IMR-90 (cell line): ENCODE measurements around the gene TCF12. TPM values are rescaled to one million over a fixed set of nuclear protein-coding genes. Genes with fewer than 3 reads are reported as not detected.

Source experiments
- ATAC-seq: fragments of 200-7000 bp; cut with Tn5 transposase; 2 replicates; pipeline ENCODE4 v1.9.1; 2020; ENCODE audit warnings: low read depth, mild to moderate bottlenecking, moderate library complexity
- BruUV-seq: library from RNA; stranded (reverse); fragments of 400-500 nt; replicated peaks from 2 replicates; lab custom pipeline; 2021; lab: Mats Ljungman, UMichigan
- CTCF ChIA-PET: fragments of 300-600 bp; formaldehyde crosslinking; extraction: SDS; loops from one replicate; lab custom pipeline; 2021; ENCODE audit warnings: antibody characterized with exemption; lab: Yijun Ruan, JAX
- POLR2A ChIA-PET: fragments of 300-600 bp; sonication (Branson Sonifier 250); formaldehyde crosslinking; loops from one replicate; lab custom pipeline; 2022; ENCODE audit warnings: antibody characterized with exemption; ENCODE audit not compliant: unreplicated experiment; lab: Charles Lee
- DNase-seq: peaks from one replicate; pipeline ENCODE4 v3.0.0; 2013
- H2AFZ ChIP-seq: replicated peaks from 2 replicates; pipeline ENCODE3; 2013; ENCODE audit warnings: low read length, mild to moderate bottlenecking; ENCODE audit not compliant: poor library complexity
- H2AK5ac ChIP-seq: 2 replicates; pipeline ENCODE4 v1.6.1; 2013; ENCODE audit warnings: low read depth, low read length, inconsistent platforms
- H2AK9ac ChIP-seq: replicated peaks from 2 replicates; pipeline ENCODE3; 2013; ENCODE audit warnings: mild to moderate bottlenecking, low read depth, low read length, moderate library complexity; ENCODE audit not compliant: poor library complexity
- H2BK120ac ChIP-seq: 2 replicates; pipeline ENCODE4 v1.6.1; 2013; ENCODE audit warnings: low read depth, low read length, inconsistent platforms
- H2BK15ac ChIP-seq: 3 replicates; pipeline ENCODE4 v1.6.1; 2013; ENCODE audit warnings: low read depth, low read length, inconsistent platforms
- H2BK20ac ChIP-seq: 2 replicates; pipeline ENCODE4 v1.6.1; 2013; ENCODE audit warnings: low read depth, mild to moderate bottlenecking, inconsistent platforms, low read length, moderate library complexity
- H2BK5ac ChIP-seq: 2 replicates; pipeline ENCODE4 v1.6.1; 2013; ENCODE audit warnings: mild to moderate bottlenecking, low read depth, low read length, inconsistent platforms; ENCODE audit not compliant: poor library complexity, severe bottlenecking
- H3K14ac ChIP-seq: replicated peaks from 2 replicates; pipeline ENCODE4 v1.6.1; 2013; ENCODE audit warnings: low read depth, low read length, inconsistent platforms
- H3K18ac ChIP-seq: 2 replicates; pipeline ENCODE4 v1.6.1; 2013; ENCODE audit warnings: low read depth, low read length, control low read depth
- H3K23ac ChIP-seq: 2 replicates; pipeline ENCODE4 v1.6.1; 2013; ENCODE audit warnings: low read depth, low read length, inconsistent platforms
- H3K27ac ChIP-seq: 2 replicates; pipeline ENCODE4 v1.5.1; 2013; ENCODE audit warnings: mild to moderate bottlenecking, control low read depth, low read length; ENCODE audit not compliant: insufficient read depth
- H3K27me3 ChIP-seq: 2 replicates; pipeline ENCODE4 v1.6.1; 2013; ENCODE audit warnings: low read length; ENCODE audit not compliant: control insufficient read depth, insufficient read depth
- H3K36me3 ChIP-seq: 2 replicates; pipeline ENCODE4 v1.6.1; 2013; ENCODE audit warnings: low read length, mixed read lengths; ENCODE audit not compliant: control insufficient read depth, insufficient read depth
- H3K4ac ChIP-seq: 2 replicates; pipeline ENCODE4 v1.6.1; 2013; ENCODE audit warnings: low read depth, low read length, inconsistent platforms
- H3K4me1 ChIP-seq: 2 replicates; pipeline ENCODE4 v1.6.1; 2013; ENCODE audit warnings: low read length, mixed read lengths; ENCODE audit not compliant: control insufficient read depth, insufficient read depth
- H3K4me2 ChIP-seq: 2 replicates; pipeline ENCODE4 v1.6.1; 2013; ENCODE audit warnings: low read depth, mild to moderate bottlenecking, control low read depth, low read length, moderate library complexity
- H3K4me3 ChIP-seq: 2 replicates; pipeline ENCODE4 v1.5.1; 2013; ENCODE audit warnings: low read depth, mild to moderate bottlenecking, control low read depth, low read length, moderate library complexity; ENCODE audit not compliant: insufficient read depth
- H3K56ac ChIP-seq: 2 replicates; pipeline ENCODE4 v1.6.1; 2013; ENCODE audit warnings: low read length, inconsistent platforms; ENCODE audit not compliant: insufficient read depth; ENCODE audit errors: extremely low read depth
- H3K79me1 ChIP-seq, 2 experiments: 2 replicates each; pipeline ENCODE4 v1.6.1; 2013; ENCODE audit warnings: low read length in 2 of 2, inconsistent platforms in 1 of 2, low read depth in 1 of 2
- H3K9ac ChIP-seq: 2 replicates; pipeline ENCODE4 v1.6.1; 2013; ENCODE audit warnings: low read depth, low read length, control low read depth
- H3K9me1 ChIP-seq: 2 replicates; pipeline ENCODE4 v1.6.1; 2013; ENCODE audit warnings: low read length, inconsistent platforms; ENCODE audit not compliant: insufficient read depth
- H3K9me3 ChIP-seq: 2 replicates; pipeline ENCODE4 v1.6.1; 2013; ENCODE audit warnings: low read length; ENCODE audit not compliant: control insufficient read depth, insufficient read depth
- H4K20me1 ChIP-seq: 2 replicates; pipeline ENCODE4 v1.6.1; 2013; ENCODE audit warnings: low read length, inconsistent platforms; ENCODE audit not compliant: insufficient read depth
- H4K5ac ChIP-seq: 2 replicates; pipeline ENCODE4 v1.6.1; 2013; ENCODE audit warnings: mild to moderate bottlenecking, low read depth, low read length, control low read depth
- H4K8ac ChIP-seq, 2 experiments: 2 replicates each; pipeline ENCODE4 v1.6.1; 2013; ENCODE audit warnings: low read depth in 2 of 2, low read length in 2 of 2, control low read depth in 1 of 2, inconsistent platforms in 1 of 2
- H4K91ac ChIP-seq: 2 replicates; pipeline ENCODE4 v1.6.1; 2013; ENCODE audit warnings: low read depth, low read length, inconsistent platforms; ENCODE audit not compliant: insufficient read depth
- MAZ ChIP-seq: IDR thresholded peaks from 2 replicates; pipeline ENCODE4 v1.6.1; 2012; ENCODE audit warnings: low read depth, mild to moderate bottlenecking, low read length, improper control_type of control experiment, moderate library complexity, borderline replicate concordance
- RAD21 ChIP-seq: IDR thresholded peaks from 2 replicates; pipeline ENCODE4 v1.6.1; 2012; ENCODE audit warnings: low read length, improper control_type of control experiment
- RFX5 ChIP-seq: IDR thresholded peaks from 2 replicates; pipeline ENCODE4 v1.8.0; 2012; ENCODE audit warnings: low read depth, mild to moderate bottlenecking, low read length, moderate library complexity
- SMC3 ChIP-seq: fragments of 150-350 bp; IDR thresholded peaks from 2 replicates; pipeline ENCODE4 v1.6.1; 2016; ENCODE audit warnings: low read depth, mild to moderate bottlenecking, antibody characterized with exemption, low read length, moderate library complexity
- WGBS, 2 experiments: methylation state at CpG; one replicate each; pipeline versions ENCODE4 v1.1.5 to v1.1.7; 2013; ENCODE audit warnings: missing lambda C conversion rate in 2 of 2; ENCODE audit not compliant: insufficient read length in 1 of 2; ENCODE audit errors: extremely low coverage in 2 of 2; 5-methylcytosine and 5-hydroxymethylcytosine counted together
- dilution Hi-C: fragments of 300-500 bp; cut with HindIII; formaldehyde crosslinking; loops from one replicate; pipeline ENCODE4 v1.14.3; 2018; ENCODE audit warnings: low sequenced_read_pairs; ENCODE audit not compliant: unreplicated experiment
- in situ Hi-C: fragments of 300-500 bp; cut with MboI; formaldehyde crosslinking; loops from 3 replicates; pipeline ENCODE4 v1.14.3; 2019; ENCODE audit warnings: low sequenced_read_pairs, inconsistent platforms, mixed read lengths
- intact Hi-C: fragments of 100-400 bp; cut with micrococcal nuclease; formaldehyde crosslinking; loops from 2 replicates; pipeline ENCODE4 v1.10.0; 2022
- polyA plus RNA-seq, 3 experiments: library from polyadenylated mRNA; depleted of rRNA; stranded (reverse); fragments of >200 nt; gene quantifications; 2 replicates each; pipeline ENCODE4 v1.2.3, GENCODE V29; 2012; ENCODE audit warnings: low replicate concordance in 1 of 3
- total RNA-seq: library from RNA; depleted of rRNA; stranded (reverse); fragments of >200 nt; gene quantifications from 2 replicates; pipeline ENCODE4 v1.2.3, GENCODE V29; 2012

TCF12 gene
- total and polyA plus RNA-seq, 2 of the 4 experiments (the other 2 are of a cell fraction) = 79.4 to 160 TPM

DNA sequence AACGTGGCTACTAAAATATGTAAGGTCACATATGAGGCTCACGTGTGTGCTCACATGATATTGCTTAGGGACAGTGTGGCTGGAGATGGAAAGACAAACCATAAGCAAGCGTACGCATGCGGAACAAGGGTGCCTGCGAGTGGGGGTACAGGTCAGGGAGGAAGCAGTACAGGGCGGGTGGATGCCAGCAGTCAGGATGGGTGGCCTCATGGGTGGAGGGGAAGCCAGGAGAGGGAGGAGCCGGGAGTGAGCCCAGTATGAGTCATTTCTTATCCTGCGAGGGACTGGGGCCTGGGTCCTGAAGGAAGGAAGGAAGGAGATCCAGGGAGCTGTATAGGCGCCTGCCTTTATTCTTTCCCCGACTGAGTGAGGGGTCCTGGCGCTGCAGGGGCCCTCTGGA, 415.8 kb downstream of the TCF12 start:
- Histone ChIP-seq H3K36me3 (no peaks in the 10 kb centered on the region), H3K9me1 (peaks cover 2% of the 10 kb centered on the region; the same call in 1 of the 2 replicates), H3K56ac (no peak overlapping the region), H3K79me1 (no peaks in the 10 kb centered on the region), H3K23ac (no peak overlapping the region), H2BK5ac (no peak overlapping the region), H2AFZ (peak overlapping the region; percentile 71), H4K91ac (no peak overlapping the region), H4K20me1 (no peaks in the 10 kb centered on the region), H2BK120ac (no peak overlapping the region), H3K27me3 (no peaks in the 10 kb centered on the region), H3K27ac (no peak overlapping the region), H3K4ac (0 out of 2 replicates have a peak overlapping the region, but pooled peaks have one; percentile 12), H4K5ac (no peak overlapping the region), H2AK9ac (peak overlapping the region; percentile 15), H3K4me3 (no peak overlapping the region), H2BK15ac (peak overlapping the region; percentile 50; the same call in 2 of the 3 replicates), H2AK5ac (peak overlapping the region; percentile 71; the same call in 1 of the 2 replicates), H2BK20ac (no peak overlapping the region), H3K4me2 (no peak overlapping the region), H3K14ac (no peak overlapping the region), H3K9ac (no peak overlapping the region), H3K4me1 (peaks cover 4% of the 10 kb centered on the region), H3K18ac (no peak overlapping the region), H4K8ac (0 out of 4 replicates have a peak overlapping the region, but pooled peaks of 1 of the 2 experiments have one; percentile 30), H3K9me3 (no peaks in the 10 kb centered on the region)
- ChIA-PET POLR2A (no interaction called here), CTCF (interaction anchor here (1.4 kb wide), 1 partner anchor 194 kb away, joined by 5 read pairs; no protein-coding TSS in a partner anchor)
- DNase-seq (peak; percentile 31), ATAC-seq (peak; percentile 65)
- intact Hi-C loops = no loop called here
- TF ChIP-seq MAZ (0 out of 2 replicates have a peak, but pooled peaks have one; percentile 17), RFX5 (no peak), RAD21 (no peak), SMC3 (no peak)
- in situ Hi-C loops = no loop called here
- 100% methylated on average over 4 of the region's 12 CpGs; no CpG with 5 or more reads in 1 of the 2 experiments for WGBS, 2 experiments
- dilution Hi-C loops = loop anchor here (25.0 kb wide), 1 partner anchor 203 kb away; no protein-coding TSS in a partner anchor
- BruUV-seq = no TSS peak
